Naive thymus-derived CD4-positive, alpha-beta T cell (primary cell): ENCODE measurements around the gene CCDC6. TPM values are rescaled to one million over a fixed set of nuclear protein-coding genes. Genes with fewer than 3 reads are reported as not detected.

Source experiments
- ATAC-seq: fragments of 150-1000 bp; cut with Tn5 transposase; 2 replicates; pipeline ENCODE4 v1.10.0; 2021; ENCODE audit warnings: mild to moderate bottlenecking, moderate library complexity
- CTCF ChIA-PET: fragments of 350-600 bp; sonication (Branson Sonifier 250); formaldehyde crosslinking; loops from one replicate; lab custom pipeline; 2021; ENCODE audit warnings: antibody characterized with exemption; lab: Charles Lee
- POLR2A ChIA-PET: fragments of 350-600 bp; sonication (Branson Sonifier 250); formaldehyde crosslinking; loops from one replicate; lab custom pipeline; 2021; ENCODE audit warnings: antibody characterized with exemption, inconsistent platforms; lab: Charles Lee
- DNase-seq, 9 donors: peaks; one replicate each; pipeline versions ENCODE4 v3.0.0 to v3.0.0-alpha.2; 2020 to 2022; ENCODE audit warnings: mixed read lengths in 1 of 9
- H3K27ac ChIP-seq: one replicate; pipeline ENCODE4 v1.7.0; 2013; ENCODE audit warnings: mild to moderate bottlenecking, low read depth, low read length, moderate library complexity
- H3K27me3 ChIP-seq, 2 donors: one replicate each; pipeline ENCODE4 v1.7.0; 2013; ENCODE audit warnings: low read length in 2 of 2, mild to moderate bottlenecking in 2 of 2, moderate library complexity in 2 of 2; ENCODE audit not compliant: control insufficient read depth in 2 of 2, insufficient read depth in 2 of 2
- H3K36me3 ChIP-seq, 3 experiments: 1 replicate in 2 of 3; 2 replicates in 1 of 3; pipeline ENCODE4 v1.7.0; 2013; ENCODE audit warnings: low read length in 3 of 3, mild to moderate bottlenecking in 3 of 3, moderate library complexity in 1 of 3; ENCODE audit not compliant: insufficient read depth in 3 of 3, control insufficient read depth in 2 of 3
- H3K4me1 ChIP-seq, 2 donors: one replicate each; pipeline ENCODE4 v1.7.0; 2013; ENCODE audit warnings: low read length in 2 of 2, mild to moderate bottlenecking in 2 of 2, moderate library complexity in 1 of 2; ENCODE audit not compliant: control insufficient read depth in 2 of 2, insufficient read depth in 2 of 2
- H3K4me3 ChIP-seq: 2 replicates; pipeline ENCODE4 v1.7.0; 2013; ENCODE audit warnings: mild to moderate bottlenecking, low read length
- H3K9me3 ChIP-seq, 3 experiments: 1 replicate in 2 of 3; 2 replicates in 1 of 3; pipeline ENCODE4 v1.7.0; 2013; ENCODE audit warnings: low read length in 3 of 3; ENCODE audit not compliant: control insufficient read depth in 2 of 3
- H3K27ac Mint-ChIP-seq, 9 donors: one replicate each; pipeline ENCODE4 v1.8.0; 2020 to 2022; ENCODE audit warnings: mixed read lengths in 9 of 9, mild to moderate bottlenecking in 8 of 9, moderate library complexity in 5 of 9, inconsistent platforms in 2 of 9
- H3K27me3 Mint-ChIP-seq, 5 donors: one replicate each; pipeline ENCODE4 v1.8.0; 2021 to 2022; ENCODE audit warnings: mixed read lengths in 5 of 5, mild to moderate bottlenecking in 1 of 5
- H3K36me3 Mint-ChIP-seq, 5 donors: one replicate each; pipeline ENCODE4 v1.8.0; 2020 to 2022; ENCODE audit warnings: mixed read lengths in 5 of 5, mild to moderate bottlenecking in 3 of 5, inconsistent platforms in 1 of 5
- H3K4me1 Mint-ChIP-seq, 7 donors: one replicate each; pipeline ENCODE4 v1.8.0; 2020 to 2022; ENCODE audit warnings: mixed read lengths in 7 of 7, mild to moderate bottlenecking in 3 of 7, inconsistent platforms in 1 of 7
- H3K4me3 Mint-ChIP-seq, 10 donors: one replicate each; pipeline ENCODE4 v1.8.0; 2020 to 2022; ENCODE audit warnings: mild to moderate bottlenecking in 10 of 10, mixed read lengths in 10 of 10, moderate library complexity in 6 of 10, inconsistent platforms in 2 of 10
- H3K9me3 Mint-ChIP-seq, 11 donors: one replicate each; pipeline ENCODE4 v1.8.0; 2020 to 2022; ENCODE audit warnings: mixed read lengths in 11 of 11, mild to moderate bottlenecking in 4 of 11, inconsistent platforms in 1 of 11, moderate library complexity in 1 of 11
- intact Hi-C, 2 donors: fragments of 100-400 bp; cut with micrococcal nuclease; formaldehyde crosslinking; loops; one replicate each; pipeline ENCODE4 v1.15.1; 2023
- polyA plus RNA-seq, 2 donors: library from polyadenylated mRNA; unstranded; fragments of 300-500 nt; fragmentation: Illumina TruSeq; gene quantifications; one replicate each; pipeline ENCODE4 v1.2.3, GENCODE V29; 2021
- total RNA-seq, 6 experiments: library from RNA in 5 of 6; stranded (reverse) in 5 of 6; gene quantifications; 1 replicate in 5 of 6; 2 replicates in 1 of 6; pipeline ENCODE4 v1.2.3 and lab custom pipeline; 2021 to 2026

The CCDC6 gene
- total and polyA plus RNA-seq, 7 experiments from 2014 or later: 4.2 to 34.3 (median 21.0) TPM

DNA sequence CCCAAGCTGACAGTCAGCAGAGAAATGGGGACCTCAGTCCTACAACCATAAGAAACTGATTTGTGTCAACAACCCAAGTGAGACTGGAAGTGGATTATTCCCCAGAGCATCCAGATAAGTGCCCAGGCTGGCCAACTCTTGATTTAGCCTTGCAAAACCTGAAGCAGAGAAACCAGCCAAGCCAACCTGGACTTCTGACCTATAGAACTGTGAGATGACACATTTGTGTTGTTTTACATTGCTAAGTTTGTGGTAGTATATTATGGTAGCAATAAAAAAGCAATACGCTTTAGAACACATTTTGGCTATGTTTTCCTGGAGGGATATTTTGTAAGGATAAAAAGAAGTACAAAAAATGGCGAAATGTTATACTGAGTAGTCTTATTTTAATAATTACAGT lies 19.7 kb upstream of the CCDC6 start:
- Histone ChIP-seq H3K27ac (no peak overlapping the region), H3K4me1 (no peaks in the 10 kb centered on the region), H3K27me3 (no peaks in the 10 kb centered on the region), H3K36me3 (no peaks in the 10 kb centered on the region), H3K4me3 (no peak overlapping the region), H3K9me3 (peaks cover 0 to 3% (median 0%) of the 10 kb centered on the region in 3 experiments)
- DNase-seq (no peak), ATAC-seq (no peak)
- Mint-ChIP-seq H3K36me3 (peaks cover 0 to 17% (median 10%) of the 10 kb centered on the region in 5 donors), H3K4me3 (no peak overlapping the region), H3K27me3 (peaks cover 5 to 20% (median 7%) of the 10 kb centered on the region in 5 donors), H3K27ac (no peak overlapping the region), H3K4me1 (no peaks in the 10 kb centered on the region), H3K9me3 (peaks cover 10 to 31% (median 20%) of the 10 kb centered on the region in 11 donors)
- intact Hi-C loops: no loop called here
- ChIA-PET CTCF (no interaction called here), POLR2A (no interaction called here)

DNA sequence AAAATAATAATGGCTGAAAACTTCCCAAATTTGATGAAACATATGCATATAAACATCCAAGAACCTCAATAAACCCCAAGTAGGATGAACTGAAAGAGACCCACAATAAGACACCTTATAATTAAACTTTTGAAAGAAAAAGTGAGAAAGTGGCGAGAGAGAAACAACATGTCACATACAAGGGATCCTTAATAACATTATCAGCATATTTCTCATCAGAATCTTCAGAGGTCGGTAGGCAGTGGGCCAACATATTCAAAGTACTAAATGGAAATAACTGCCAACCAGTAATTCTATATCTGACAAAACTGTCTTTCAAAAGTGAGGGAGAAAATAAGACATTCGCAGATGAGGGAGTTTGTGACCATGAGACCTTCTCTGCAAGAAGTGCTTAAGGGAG lies 16.6 kb upstream of the CCDC6 start:
- Histone ChIP-seq H3K36me3 (no peaks in the 10 kb centered on the region), H3K4me1 (no peaks in the 10 kb centered on the region), H3K9me3 (peaks cover 0 to 3% (median 0%) of the 10 kb centered on the region in 3 experiments), H3K4me3 (no peak overlapping the region), H3K27me3 (no peaks in the 10 kb centered on the region), H3K27ac (no peak overlapping the region)
- no peak for DNase-seq
- Mint-ChIP-seq H3K4me1 (no peaks in the 10 kb centered on the region), H3K27ac (no peak overlapping the region), H3K9me3 (peaks cover 10 to 34% (median 20%) of the 10 kb centered on the region in 11 donors), H3K36me3 (peaks cover 0 to 17% (median 13%) of the 10 kb centered on the region in 5 donors), H3K27me3 (peaks cover 10 to 43% (median 23%) of the 10 kb centered on the region in 5 donors), H3K4me3 (no peak overlapping the region)
- ChIA-PET CTCF (no interaction called here), POLR2A (no interaction called here)
- intact Hi-C loops: no loop called here
- no peak for ATAC-seq

- Histone ChIP-seq H3K4me1 (no peaks in the 10 kb centered on the region), H3K9me3 (peaks cover 0 to 1% (median 0%) of the 10 kb centered on the region in 3 experiments), H3K4me3 (no peak overlapping the region), H3K27me3 (peaks cover 0 to 3% of the 10 kb centered on the region in 2 donors), H3K36me3 (no peaks in the 10 kb centered on the region), H3K27ac (no peak overlapping the region)
- intact Hi-C loops: no loop called here
- H3K36me3 Mint-ChIP-seq: peaks cover 5 to 18% (median 15%) of the 10 kb centered on the region in 5 donors
- H3K27me3 Mint-ChIP-seq: peaks cover 13 to 33% (median 24%) of the 10 kb centered on the region in 5 donors
- H3K4me3 Mint-ChIP-seq: no peak overlapping the region
- no peak overlapping the region for H3K27ac Mint-ChIP-seq
- peaks cover 9 to 35% (median 19%) of the 10 kb centered on the region in 11 donors for H3K9me3 Mint-ChIP-seq
- DNase-seq (no peak), ATAC-seq (no peak)
- ChIA-PET CTCF (no interaction called here), POLR2A (no interaction called here)
- H3K4me1 Mint-ChIP-seq: no peaks in the 10 kb centered on the region
Observed at GRCh38 chr10:59917922-59918321, 11.6 kb upstream of the CCDC6 start.

GRCh38 chr10:59913547-59914237 lies 7.3 kb upstream of the CCDC6 start:
- H3K9me3 Mint-ChIP-seq: peaks cover 0 to 21% (median 10%) of the 10 kb centered on the region in 11 donors
- H3K27ac ChIP-seq: no peak overlapping the region
- H3K4me3 Mint-ChIP-seq: peak overlapping the region in 1 of 10 donors; percentile 21
- H3K36me3 ChIP-seq: no peaks in the 10 kb centered on the region
- no peak for ATAC-seq
- no peak overlapping the region for H3K27ac Mint-ChIP-seq
- intact Hi-C loops: no loop called here
- H3K4me1 ChIP-seq: peaks cover 3% of the 10 kb centered on the region in 2 donors
- no peak for DNase-seq
- H3K4me3 ChIP-seq: no peak overlapping the region
- H3K4me1 Mint-ChIP-seq: peaks cover 3 to 15% (median 10%) of the 10 kb centered on the region in 7 donors
- peaks cover 4 to 10% (median 8%) of the 10 kb centered on the region in 5 donors for H3K36me3 Mint-ChIP-seq
- H3K9me3 ChIP-seq: no peaks in the 10 kb centered on the region
- H3K27me3 ChIP-seq: peaks cover 0 to 3% of the 10 kb centered on the region in 2 donors
- POLR2A ChIA-PET: no interaction called here
- H3K27me3 Mint-ChIP-seq: peaks cover 5 to 15% (median 9%) of the 10 kb centered on the region in 5 donors
- CTCF ChIA-PET: no interaction called here

DNA sequence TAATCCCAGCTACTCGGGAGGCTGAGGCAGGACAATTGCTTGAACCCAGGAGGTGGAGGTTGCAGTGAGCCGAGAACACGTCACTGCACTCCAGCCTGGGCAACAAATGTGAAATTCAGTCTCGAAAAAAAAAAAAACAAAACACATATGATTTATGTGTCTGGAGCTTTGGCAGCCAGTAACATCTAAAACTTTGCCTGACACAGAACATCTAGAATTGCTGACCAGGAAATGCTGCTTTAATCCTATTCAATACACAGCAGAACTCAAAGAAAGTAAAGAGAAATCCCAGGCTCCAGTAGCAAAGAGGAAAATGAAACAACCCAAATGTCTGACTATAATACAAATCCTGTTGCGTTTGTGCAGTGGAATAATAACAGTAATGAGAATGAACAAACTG lies 4.5 kb upstream of the CCDC6 start:
- POLR2A ChIA-PET: no interaction called here
- Mint-ChIP-seq H3K9me3 (peaks cover 0 to 21% (median 9%) of the 10 kb centered on the region in 11 donors), H3K27me3 (peaks cover 0 to 11% (median 4%) of the 10 kb centered on the region in 5 donors), H3K27ac (peak overlapping the region in 1 of 9 donors; percentile 30), H3K36me3 (peaks cover 4 to 10% (median 8%) of the 10 kb centered on the region in 5 donors), H3K4me1 (peaks cover 15 to 34% (median 30%) of the 10 kb centered on the region in 7 donors), H3K4me3 (no peak overlapping the region)
- H3K27me3 ChIP-seq: peaks cover 0 to 3% of the 10 kb centered on the region in 2 donors
- DNase-seq (no peak), ATAC-seq (no peak)
- H3K27ac ChIP-seq: no peak overlapping the region
- peaks cover 16 to 21% of the 10 kb centered on the region in 2 donors for H3K4me1 ChIP-seq
- CTCF ChIA-PET: interaction anchor here (1.8 kb wide), 1 partner anchor 38 kb away, joined by 4 read pairs; no protein-coding TSS in a partner anchor
- no peaks in the 10 kb centered on the region for H3K9me3 ChIP-seq
- H3K4me3 ChIP-seq: no peak overlapping the region
- H3K36me3 ChIP-seq: peaks cover 0 to 9% (median 0%) of the 10 kb centered on the region in 3 experiments
- intact Hi-C loops: no loop called here

DNA sequence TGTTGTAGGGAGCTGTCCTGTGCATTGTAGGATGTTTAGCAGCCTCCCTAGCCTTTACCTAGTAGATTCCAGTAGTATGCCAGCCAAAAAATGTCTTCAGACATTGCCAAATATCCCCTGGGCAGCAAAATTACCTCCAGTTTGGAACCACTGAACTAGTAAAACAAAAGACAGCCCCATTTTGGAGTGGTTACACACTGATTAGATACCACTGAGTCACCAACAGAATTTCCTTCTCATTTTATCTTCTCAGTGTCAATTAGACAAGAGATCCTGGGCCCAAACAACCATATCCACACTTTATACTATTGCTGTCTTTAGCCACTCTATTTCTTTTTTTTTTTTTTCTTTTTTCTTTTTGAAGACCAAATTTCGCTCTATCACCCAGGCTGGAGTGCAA lies 3.5 kb upstream of the CCDC6 start:
- ChIA-PET CTCF (interaction anchor here (1.8 kb wide), 1 partner anchor 37 kb away, joined by 4 read pairs; no protein-coding TSS in a partner anchor), POLR2A (no interaction called here)
- Mint-ChIP-seq H3K4me1 (peaks cover 23 to 41% (median 36%) of the 10 kb centered on the region in 7 donors), H3K36me3 (peaks cover 4 to 10% (median 9%) of the 10 kb centered on the region in 5 donors), H3K27me3 (peaks cover 0 to 11% (median 4%) of the 10 kb centered on the region in 5 donors), H3K9me3 (peaks cover 0 to 21% (median 9%) of the 10 kb centered on the region in 11 donors), H3K4me3 (peak overlapping the region in 1 of 10 donors; percentile 43), H3K27ac (peak overlapping the region in 3 of 9 donors; percentile 17 to 79 (median 28))
- ATAC-seq: no peak
- Histone ChIP-seq H3K4me1 (peaks cover 16 to 27% of the 10 kb centered on the region in 2 donors), H3K4me3 (no peak overlapping the region), H3K9me3 (no peaks in the 10 kb centered on the region), H3K36me3 (peaks cover 0 to 11% (median 0%) of the 10 kb centered on the region in 3 experiments), H3K27me3 (no peaks in the 10 kb centered on the region), H3K27ac (no peak overlapping the region)
- no peak for DNase-seq
- intact Hi-C loops: loop anchor here (5.0 to 10.0 kb wide), 3 partner anchors 103 to 1645 kb away; partner anchors contain the start of genes CISD1 (in 1 of the 2) and IPMK (in 1 of the 2)
